HEK293 (cell line): ENCODE data around the gene EYA2.
"Not testable (repeated sequence)": the region's sequence is repeated elsewhere in the genome, so short reads cannot be mapped to it uniquely, and the experiment has no call there.

Experiments used
- ZBTB1 ChIP-seq: fragments of 450-650 bp; formaldehyde crosslinking; IDR thresholded peaks from 2 replicates; pipeline ENCODE4 v1.5.1; 2016; ENCODE audit warnings: missing biosample characterization, missing genetic modification characterization
- ZBTB49 ChIP-seq: fragments of 450-650 bp; formaldehyde crosslinking; IDR thresholded peaks from 2 replicates; pipeline ENCODE4 v1.5.1; 2016; ENCODE audit warnings: missing biosample characterization, missing genetic modification characterization, low read depth
- ZNF132 ChIP-seq: fragments of 450-650 bp; formaldehyde crosslinking; IDR thresholded peaks from 2 replicates; pipeline ENCODE4 v1.5.1; 2017; ENCODE audit warnings: missing biosample characterization, missing genetic modification characterization, borderline replicate concordance
- ZNF843 ChIP-seq: fragments of 450-650 bp; formaldehyde crosslinking; IDR thresholded peaks from 2 replicates; pipeline ENCODE4 v1.5.1; 2016; ENCODE audit warnings: missing biosample characterization, missing genetic modification characterization
- TF ChIP-seq, protein P1 (sequence below): fragments of 450-650 bp; formaldehyde crosslinking; IDR thresholded peaks from 2 replicates; pipeline ENCODE4 v1.5.1; 2016; ENCODE audit warnings: missing biosample characterization, missing genetic modification characterization
- TF ChIP-seq, protein P2 (sequence below): fragments of 450-650 bp; formaldehyde crosslinking; IDR thresholded peaks from 2 replicates; pipeline ENCODE4 v1.5.1; 2016; ENCODE audit warnings: missing biosample characterization, missing genetic modification characterization, low read depth

- TF ChIP-seq ZBTB49, ZBTB1, ZNF132, ZNF843 (tag by site-specific recombination): not testable (repeated sequence)
- TF ChIP-seq, protein P1, sequence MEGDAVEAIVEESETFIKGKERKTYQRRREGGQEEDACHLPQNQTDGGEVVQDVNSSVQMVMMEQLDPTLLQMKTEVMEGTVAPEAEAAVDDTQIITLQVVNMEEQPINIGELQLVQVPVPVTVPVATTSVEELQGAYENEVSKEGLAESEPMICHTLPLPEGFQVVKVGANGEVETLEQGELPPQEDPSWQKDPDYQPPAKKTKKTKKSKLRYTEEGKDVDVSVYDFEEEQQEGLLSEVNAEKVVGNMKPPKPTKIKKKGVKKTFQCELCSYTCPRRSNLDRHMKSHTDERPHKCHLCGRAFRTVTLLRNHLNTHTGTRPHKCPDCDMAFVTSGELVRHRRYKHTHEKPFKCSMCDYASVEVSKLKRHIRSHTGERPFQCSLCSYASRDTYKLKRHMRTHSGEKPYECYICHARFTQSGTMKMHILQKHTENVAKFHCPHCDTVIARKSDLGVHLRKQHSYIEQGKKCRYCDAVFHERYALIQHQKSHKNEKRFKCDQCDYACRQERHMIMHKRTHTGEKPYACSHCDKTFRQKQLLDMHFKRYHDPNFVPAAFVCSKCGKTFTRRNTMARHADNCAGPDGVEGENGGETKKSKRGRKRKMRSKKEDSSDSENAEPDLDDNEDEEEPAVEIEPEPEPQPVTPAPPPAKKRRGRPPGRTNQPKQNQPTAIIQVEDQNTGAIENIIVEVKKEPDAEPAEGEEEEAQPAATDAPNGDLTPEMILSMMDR (tag by site-specific recombination) = not testable (repeated sequence)
- TF ChIP-seq, protein P2, sequence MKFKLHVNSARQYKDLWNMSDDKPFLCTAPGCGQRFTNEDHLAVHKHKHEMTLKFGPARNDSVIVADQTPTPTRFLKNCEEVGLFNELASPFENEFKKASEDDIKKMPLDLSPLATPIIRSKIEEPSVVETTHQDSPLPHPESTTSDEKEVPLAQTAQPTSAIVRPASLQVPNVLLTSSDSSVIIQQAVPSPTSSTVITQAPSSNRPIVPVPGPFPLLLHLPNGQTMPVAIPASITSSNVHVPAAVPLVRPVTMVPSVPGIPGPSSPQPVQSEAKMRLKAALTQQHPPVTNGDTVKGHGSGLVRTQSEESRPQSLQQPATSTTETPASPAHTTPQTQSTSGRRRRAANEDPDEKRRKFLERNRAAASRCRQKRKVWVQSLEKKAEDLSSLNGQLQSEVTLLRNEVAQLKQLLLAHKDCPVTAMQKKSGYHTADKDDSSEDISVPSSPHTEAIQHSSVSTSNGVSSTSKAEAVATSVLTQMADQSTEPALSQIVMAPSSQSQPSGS (tag by site-specific recombination) = not testable (repeated sequence)
These were observed 281.6 kb downstream of the EYA2 start for GRCh38 chr20:47176217-47176616.
